Measurements from ENCODE around the gene LBR. TPM values are rescaled to one million over a fixed set of nuclear protein-coding genes. Genes with fewer than 3 reads are reported as not detected.

Gene LBR
- total and polyA plus RNA-seq, 2 experiments from 2014 or later: 50.6 to 91.3 TPM

DNA sequence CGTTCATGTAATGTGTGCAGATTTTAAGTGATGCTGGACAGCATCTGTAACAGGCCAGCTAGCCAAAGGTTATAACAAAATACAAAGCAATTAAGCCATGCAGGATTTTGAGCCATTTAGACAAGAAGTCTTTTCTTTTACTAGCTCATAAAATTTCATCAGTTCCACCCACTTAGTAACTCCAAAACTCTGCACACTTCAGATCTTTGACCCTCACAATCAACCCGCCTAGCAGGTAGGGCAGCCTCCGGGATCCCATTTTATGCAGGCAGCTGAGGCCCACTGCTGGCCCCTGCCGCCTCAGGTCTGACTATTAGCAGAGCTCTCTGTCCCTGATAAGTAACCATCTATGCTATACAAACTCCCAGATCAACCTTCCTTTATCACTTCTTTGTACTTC lies 9.2 kb downstream of the LBR start:
- H3K27ac ChIP-seq (ENCODE audit: low read depth): no peak overlapping the region; the same call in 1 of the 2 replicates
- H3K36me3 ChIP-seq (ENCODE audit: insufficient read depth): peaks cover 11% of the 10 kb centered on the region; the same call in 1 of the 2 replicates
- no peak overlapping the region for H3K4me3 ChIP-seq
- no peak overlapping the region for H2AFZ ChIP-seq
- Mint-ChIP-seq H3K4me1 (peaks cover 10% of the 10 kb centered on the region), H3K36me3 (ENCODE audit: low read depth) (peaks cover 40% of the 10 kb centered on the region), H3K9me3 (no peaks in the 10 kb centered on the region), H3K27me3 (ENCODE audit: insufficient read depth, low read depth, poor library complexity) (peaks cover 4% of the 10 kb centered on the region), H3K27ac (no peak overlapping the region), H3K4me3 (no peak overlapping the region)
- no peak for DNase-seq (ENCODE audit: low spot score)
- TF ChIP-seq, protein P1, sequence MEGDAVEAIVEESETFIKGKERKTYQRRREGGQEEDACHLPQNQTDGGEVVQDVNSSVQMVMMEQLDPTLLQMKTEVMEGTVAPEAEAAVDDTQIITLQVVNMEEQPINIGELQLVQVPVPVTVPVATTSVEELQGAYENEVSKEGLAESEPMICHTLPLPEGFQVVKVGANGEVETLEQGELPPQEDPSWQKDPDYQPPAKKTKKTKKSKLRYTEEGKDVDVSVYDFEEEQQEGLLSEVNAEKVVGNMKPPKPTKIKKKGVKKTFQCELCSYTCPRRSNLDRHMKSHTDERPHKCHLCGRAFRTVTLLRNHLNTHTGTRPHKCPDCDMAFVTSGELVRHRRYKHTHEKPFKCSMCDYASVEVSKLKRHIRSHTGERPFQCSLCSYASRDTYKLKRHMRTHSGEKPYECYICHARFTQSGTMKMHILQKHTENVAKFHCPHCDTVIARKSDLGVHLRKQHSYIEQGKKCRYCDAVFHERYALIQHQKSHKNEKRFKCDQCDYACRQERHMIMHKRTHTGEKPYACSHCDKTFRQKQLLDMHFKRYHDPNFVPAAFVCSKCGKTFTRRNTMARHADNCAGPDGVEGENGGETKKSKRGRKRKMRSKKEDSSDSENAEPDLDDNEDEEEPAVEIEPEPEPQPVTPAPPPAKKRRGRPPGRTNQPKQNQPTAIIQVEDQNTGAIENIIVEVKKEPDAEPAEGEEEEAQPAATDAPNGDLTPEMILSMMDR (conservative IDR thresholded peaks at IDR 0.05; ENCODE audit: low read depth in 2 of 2): 0 out of 4 replicates have a peak, but pooled peaks of 1 of the 2 experiments have one; percentile 3
- no peak for TF ChIP-seq POLR2AphosphoS5 (IDR thresholded peaks at IDR 0.05; ENCODE audit: low read depth)
- no peak for TF ChIP-seq CREB1 (CRISPR knock-in tag; IDR thresholded peaks at IDR 0.05; ENCODE audit: low read depth)
- no peak for ATAC-seq
- H3K9me2 ChIP-seq (ENCODE audit: insufficient read depth): no peaks in the 10 kb centered on the region
- H3K27me3 ChIP-seq (ENCODE audit: insufficient read depth): no peaks in the 10 kb centered on the region
- peaks cover 3% of the 10 kb centered on the region; the same call in 1 of the 2 replicates for H3K4me1 ChIP-seq (ENCODE audit: insufficient read depth)
- no peaks in the 10 kb centered on the region for H3F3A ChIP-seq (replicated peaks; ENCODE audit: low read depth)
- peaks cover 19% of the 10 kb centered on the region for H4K20me1 ChIP-seq (replicated peaks; ENCODE audit: insufficient read depth)
- H3K79me2 ChIP-seq (replicated peaks; ENCODE audit: insufficient read depth): peaks cover 47% of the 10 kb centered on the region
- no peak overlapping the region for H3K4me2 ChIP-seq

DNA sequence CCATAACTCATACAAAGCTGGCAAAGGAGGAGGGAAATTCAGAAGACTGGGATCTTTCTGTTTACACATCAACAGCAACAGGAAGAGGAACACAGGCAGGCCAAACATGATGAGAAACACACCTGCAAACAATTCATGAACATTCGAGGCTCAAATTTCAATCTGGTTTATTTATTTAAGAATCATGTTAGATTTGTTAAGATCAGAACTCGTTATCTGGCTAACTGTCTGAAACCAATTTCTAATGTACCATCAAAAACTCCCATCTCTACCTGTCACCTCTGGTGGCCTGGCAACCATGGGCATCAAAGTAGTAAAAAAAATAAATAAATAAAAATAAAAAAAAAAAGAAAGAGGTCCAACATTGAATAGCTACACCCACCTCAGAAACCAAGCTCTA lies 9.8 kb downstream of the LBR start:
- no peaks in the 10 kb centered on the region for H3K27me3 ChIP-seq (ENCODE audit: insufficient read depth)
- H3K4me1 Mint-ChIP-seq: peaks cover 7% of the 10 kb centered on the region
- DNase-seq (ENCODE audit: low spot score): no peak
- H3K4me2 ChIP-seq: no peak overlapping the region
- TF ChIP-seq ZNF331 (CRISPR knock-in tag; IDR thresholded peaks at IDR 0.05; ENCODE audit: low read depth) (no peak), EZH2phosphoT487 (IDR thresholded peaks at IDR 0.05; ENCODE audit: unreplicated experiment) (no peak), EZH2 (IDR thresholded peaks at IDR 0.05; ENCODE audit: low read depth, unreplicated experiment) (no peak), JUNB (IDR thresholded peaks at IDR 0.05; ENCODE audit: unreplicated experiment) (no peak), CREB1 (CRISPR knock-in tag; IDR thresholded peaks at IDR 0.05; ENCODE audit: low read depth) (no peak)
- TF ChIP-seq, protein P2, sequence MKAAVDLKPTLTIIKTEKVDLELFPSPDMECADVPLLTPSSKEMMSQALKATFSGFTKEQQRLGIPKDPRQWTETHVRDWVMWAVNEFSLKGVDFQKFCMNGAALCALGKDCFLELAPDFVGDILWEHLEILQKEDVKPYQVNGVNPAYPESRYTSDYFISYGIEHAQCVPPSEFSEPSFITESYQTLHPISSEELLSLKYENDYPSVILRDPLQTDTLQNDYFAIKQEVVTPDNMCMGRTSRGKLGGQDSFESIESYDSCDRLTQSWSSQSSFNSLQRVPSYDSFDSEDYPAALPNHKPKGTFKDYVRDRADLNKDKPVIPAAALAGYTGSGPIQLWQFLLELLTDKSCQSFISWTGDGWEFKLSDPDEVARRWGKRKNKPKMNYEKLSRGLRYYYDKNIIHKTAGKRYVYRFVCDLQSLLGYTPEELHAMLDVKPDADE (IDR thresholded peaks at IDR 0.05): no peak
- TF ChIP-seq, protein P1 (conservative IDR thresholded peaks at IDR 0.05; ENCODE audit: low read depth in 2 of 2): no peak
- H3K79me2 ChIP-seq (replicated peaks; ENCODE audit: insufficient read depth): peaks cover 42% of the 10 kb centered on the region
- no peak overlapping the region for H3K27ac ChIP-seq (ENCODE audit: low read depth)
- H3K36me3 Mint-ChIP-seq (ENCODE audit: low read depth): peaks cover 40% of the 10 kb centered on the region
- no peak for ATAC-seq
- no peaks in the 10 kb centered on the region for H3K4me1 ChIP-seq (ENCODE audit: insufficient read depth)
- H3F3A ChIP-seq (replicated peaks; ENCODE audit: low read depth): no peaks in the 10 kb centered on the region
- H3K27ac Mint-ChIP-seq: no peak overlapping the region
- H2AFZ ChIP-seq: no peak overlapping the region
- H4K20me1 ChIP-seq (replicated peaks; ENCODE audit: insufficient read depth): peaks cover 18% of the 10 kb centered on the region; the same call in 1 of the 2 replicates
- no peak overlapping the region for H3K4me3 Mint-ChIP-seq
- H3K36me3 ChIP-seq (ENCODE audit: insufficient read depth): peaks cover 12% of the 10 kb centered on the region; the same call in 1 of the 2 replicates
- H3K27me3 Mint-ChIP-seq (ENCODE audit: insufficient read depth, low read depth, poor library complexity): peaks cover 4% of the 10 kb centered on the region
- no peak overlapping the region for H3K4me3 ChIP-seq
- H3K9me3 Mint-ChIP-seq: no peaks in the 10 kb centered on the region
- no peaks in the 10 kb centered on the region for H3K9me2 ChIP-seq (ENCODE audit: insufficient read depth)

Data from GM23338 (cell line).